OCI-LY3 (cell line): Measurements from ENCODE around the gene SLC4A5.

Experiments
- H2AFZ ChIP-seq: fragments of 200-600, 300-600 bp; shearing (Covaris generic); 2 replicates; pipeline ENCODE4 v1.6.0; 2014; ENCODE audit warnings: antibody characterized with exemption, low read depth, low read length
- H3K27ac ChIP-seq: fragments of 200-600, 300-600 bp; sonication (generic); 2 replicates; pipeline ENCODE4 v1.5.1; 2014; ENCODE audit warnings: mild to moderate bottlenecking, low read length, moderate library complexity, mixed read lengths
- H3K27me3 ChIP-seq: fragments of 200-600, 300-600 bp; sonication (generic); 2 replicates; pipeline ENCODE4 v1.6.1; 2014; ENCODE audit warnings: low read depth, low read length, mixed read lengths
- H3K36me3 ChIP-seq: fragments of 200-600, 300-600 bp; sonication (generic); replicated peaks from 2 replicates; pipeline ENCODE3; 2014; ENCODE audit warnings: low read depth, low read length, mixed read lengths
- H3K4me1 ChIP-seq: fragments of 300-600, 200-600 bp; sonication (generic); 2 replicates; pipeline ENCODE4 v1.6.1; 2014; ENCODE audit warnings: low read length, mixed read lengths
- H3K4me2 ChIP-seq: fragments of 200-600, 300-600 bp; sonication (generic); 2 replicates; pipeline ENCODE4 v1.6.1; 2014; ENCODE audit warnings: low read length, mixed read lengths
- H3K4me3 ChIP-seq: fragments of 300-600, 200-600 bp; sonication (generic); 2 replicates; pipeline ENCODE4 v1.5.1; 2014; ENCODE audit warnings: antibody characterized with exemption, mild to moderate bottlenecking, low read length, moderate library complexity
- H3K79me2 ChIP-seq: fragments of 300-600, 200-600 bp; shearing (Covaris generic); 2 replicates; pipeline ENCODE4 v1.6.1; 2014; ENCODE audit warnings: mild to moderate bottlenecking, low read length, mixed read lengths
- H3K9ac ChIP-seq: fragments of 300-600, 200-600 bp; shearing (Covaris generic); 2 replicates; pipeline ENCODE4 v1.6.0; 2014; ENCODE audit warnings: mild to moderate bottlenecking, low read length, moderate library complexity
- H3K9me3 ChIP-seq: fragments of 200-600, 300-600 bp; shearing (Covaris generic); 2 replicates; pipeline ENCODE4 v1.6.1; 2014; ENCODE audit warnings: low read length, mixed read lengths; ENCODE audit not compliant: insufficient read depth
- H4K20me1 ChIP-seq: fragments of 200-600, 300-600 bp; sonication (generic); 2 replicates; pipeline ENCODE4 v1.6.1; 2016; ENCODE audit warnings: low read length, mixed read lengths; ENCODE audit not compliant: insufficient read depth
- EZH2phosphoT487 ChIP-seq: fragments of 200-600 bp; shearing (Covaris generic); IDR thresholded peaks from 2 replicates; pipeline ENCODE4 v1.6.1; 2018; ENCODE audit warnings: antibody characterized with exemption, mixed run types, low read depth
- TF ChIP-seq, protein P1 (sequence below): fragments of 200-600, 300-600 bp; sonication (generic); IDR thresholded peaks from 2 replicates; pipeline ENCODE4 v1.5.1; 2014; ENCODE audit warnings: antibody characterized with exemption, low read length, low read depth

The SLC4A5 gene

DNA sequence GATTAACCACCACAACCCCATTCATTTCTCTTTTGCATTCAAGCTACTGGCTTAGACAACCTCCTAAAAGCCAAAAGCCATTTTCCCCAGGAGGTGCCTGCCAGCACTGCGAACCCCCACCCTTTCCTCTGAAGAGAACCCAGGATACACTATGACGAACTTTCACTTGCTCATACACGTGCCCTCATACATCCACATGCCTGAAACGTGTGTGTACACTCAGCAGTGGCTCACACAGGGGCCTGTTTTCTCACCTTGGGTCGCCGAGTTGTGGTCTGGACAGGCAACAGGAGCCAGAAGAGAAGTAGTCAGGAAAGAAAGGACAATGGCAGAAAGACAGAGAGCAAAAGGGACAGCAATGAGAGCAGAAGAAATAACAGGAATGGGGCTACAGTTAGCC lies 29.5 kb upstream of the SLC4A5 start:
- H3K79me2 ChIP-seq = no peaks in the 10 kb centered on the region
- no peak overlapping the region for H3K9ac ChIP-seq
- H3K36me3 ChIP-seq = peaks cover 15% of the 10 kb centered on the region
- 0 out of 2 replicates have a peak, but pooled peaks cover 3% of the 10 kb centered on the region for H4K20me1 ChIP-seq
- H3K27ac ChIP-seq = no peak overlapping the region
- TF ChIP-seq EZH2phosphoT487 = no peak
- H3K4me2 ChIP-seq = no peak overlapping the region
- no peaks in the 10 kb centered on the region for H3K9me3 ChIP-seq
- no peak overlapping the region for H2AFZ ChIP-seq
- no peak overlapping the region for H3K4me3 ChIP-seq
- no peaks in the 10 kb centered on the region for H3K4me1 ChIP-seq
- H3K27me3 ChIP-seq = no peaks in the 10 kb centered on the region

DNA sequence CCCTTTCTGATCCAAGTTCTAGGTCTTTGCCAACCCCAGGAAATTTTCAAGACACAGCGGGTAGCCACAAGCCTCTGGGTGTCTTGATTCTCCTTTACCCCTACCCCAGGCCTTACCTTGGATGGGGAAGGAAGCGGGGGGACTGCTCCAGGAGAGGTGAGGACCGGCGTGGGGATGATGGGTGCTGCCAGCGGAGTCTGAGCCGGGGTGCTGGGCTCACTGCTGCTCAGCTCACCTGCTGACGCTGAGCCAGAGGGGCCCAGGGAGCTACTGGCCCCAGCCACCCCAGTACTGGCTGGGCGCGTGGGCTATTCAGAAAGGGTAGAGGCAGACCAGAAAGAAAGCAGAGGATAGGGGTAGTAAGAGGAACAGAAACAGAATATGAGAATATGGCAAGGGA lies 28.2 kb upstream of the SLC4A5 start:
- Histone ChIP-seq H3K36me3 (peaks cover 21% of the 10 kb centered on the region), H3K4me2 (no peak overlapping the region), H4K20me1 (0 out of 2 replicates have a peak, but pooled peaks cover 3% of the 10 kb centered on the region), H3K79me2 (no peaks in the 10 kb centered on the region), H2AFZ (no peak overlapping the region), H3K9me3 (no peaks in the 10 kb centered on the region), H3K4me1 (no peaks in the 10 kb centered on the region), H3K9ac (no peak overlapping the region), H3K27me3 (no peaks in the 10 kb centered on the region), H3K4me3 (no peak overlapping the region), H3K27ac (no peak overlapping the region)
- TF ChIP-seq, protein P1, sequence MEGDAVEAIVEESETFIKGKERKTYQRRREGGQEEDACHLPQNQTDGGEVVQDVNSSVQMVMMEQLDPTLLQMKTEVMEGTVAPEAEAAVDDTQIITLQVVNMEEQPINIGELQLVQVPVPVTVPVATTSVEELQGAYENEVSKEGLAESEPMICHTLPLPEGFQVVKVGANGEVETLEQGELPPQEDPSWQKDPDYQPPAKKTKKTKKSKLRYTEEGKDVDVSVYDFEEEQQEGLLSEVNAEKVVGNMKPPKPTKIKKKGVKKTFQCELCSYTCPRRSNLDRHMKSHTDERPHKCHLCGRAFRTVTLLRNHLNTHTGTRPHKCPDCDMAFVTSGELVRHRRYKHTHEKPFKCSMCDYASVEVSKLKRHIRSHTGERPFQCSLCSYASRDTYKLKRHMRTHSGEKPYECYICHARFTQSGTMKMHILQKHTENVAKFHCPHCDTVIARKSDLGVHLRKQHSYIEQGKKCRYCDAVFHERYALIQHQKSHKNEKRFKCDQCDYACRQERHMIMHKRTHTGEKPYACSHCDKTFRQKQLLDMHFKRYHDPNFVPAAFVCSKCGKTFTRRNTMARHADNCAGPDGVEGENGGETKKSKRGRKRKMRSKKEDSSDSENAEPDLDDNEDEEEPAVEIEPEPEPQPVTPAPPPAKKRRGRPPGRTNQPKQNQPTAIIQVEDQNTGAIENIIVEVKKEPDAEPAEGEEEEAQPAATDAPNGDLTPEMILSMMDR = no peak
- no peak for TF ChIP-seq EZH2phosphoT487

DNA sequence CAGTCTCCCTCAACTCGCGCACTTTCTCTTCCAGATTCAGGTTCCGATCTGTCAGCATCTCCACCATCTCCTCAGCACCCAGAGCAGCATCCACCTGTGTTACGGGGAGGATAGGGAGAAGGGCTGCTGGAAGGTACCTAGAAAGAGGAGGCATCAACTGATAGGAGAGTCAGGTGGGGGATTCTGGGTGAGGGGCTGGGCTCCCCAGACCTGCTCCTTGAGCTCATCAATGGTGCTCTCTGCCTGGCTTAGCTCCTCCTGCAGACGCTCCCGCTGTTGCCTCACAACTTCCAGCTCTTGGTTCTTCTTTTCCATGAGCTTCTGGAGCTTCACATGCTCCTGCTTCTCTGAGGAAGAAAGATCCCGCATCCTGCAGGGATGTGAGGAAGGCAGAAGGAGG lies 26.8 kb upstream of the SLC4A5 start:
- H3K9me3 ChIP-seq = no peaks in the 10 kb centered on the region
- peaks cover 23% of the 10 kb centered on the region for H3K36me3 ChIP-seq
- H3K9ac ChIP-seq = no peak overlapping the region
- TF ChIP-seq, protein P1 = no peak
- TF ChIP-seq EZH2phosphoT487 = no peak
- no peak overlapping the region for H3K4me3 ChIP-seq
- no peak overlapping the region for H2AFZ ChIP-seq
- H3K79me2 ChIP-seq = no peaks in the 10 kb centered on the region
- no peaks in the 10 kb centered on the region for H3K4me1 ChIP-seq
- H4K20me1 ChIP-seq = 0 out of 2 replicates have a peak, but pooled peaks cover 3% of the 10 kb centered on the region
- H3K4me2 ChIP-seq = no peak overlapping the region
- no peaks in the 10 kb centered on the region for H3K27me3 ChIP-seq
- no peak overlapping the region for H3K27ac ChIP-seq

DNA sequence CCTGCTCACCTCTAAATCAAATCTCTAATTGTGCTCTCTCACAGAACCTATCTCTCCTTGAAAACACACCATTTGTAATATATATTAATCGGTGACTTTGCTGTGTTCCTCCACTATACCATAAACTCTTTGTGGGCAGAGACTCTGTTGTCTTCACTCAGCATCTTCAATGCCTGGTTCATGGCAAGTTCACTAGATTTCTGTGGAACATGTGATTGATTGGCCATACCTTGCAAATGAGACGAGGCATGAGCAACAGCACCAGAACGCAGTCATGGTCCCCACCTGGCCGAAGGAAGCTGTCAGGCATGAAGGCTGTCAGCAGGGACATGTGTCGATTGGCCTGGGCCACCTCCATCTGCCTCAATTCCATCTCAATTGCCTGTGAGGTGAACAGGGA lies 25.3 kb upstream of the SLC4A5 start:
- TF ChIP-seq, protein P1 = no peak
- TF ChIP-seq EZH2phosphoT487 = no peak
- no peaks in the 10 kb centered on the region for H3K27me3 ChIP-seq
- no peak overlapping the region for H2AFZ ChIP-seq
- no peaks in the 10 kb centered on the region for H3K79me2 ChIP-seq
- H3K27ac ChIP-seq = no peak overlapping the region
- H3K4me1 ChIP-seq = no peaks in the 10 kb centered on the region
- H3K9ac ChIP-seq = no peak overlapping the region
- no peak overlapping the region for H3K4me3 ChIP-seq
- 0 out of 2 replicates have a peak, but pooled peaks cover 3% of the 10 kb centered on the region for H4K20me1 ChIP-seq
- no peak overlapping the region for H3K4me2 ChIP-seq
- no peaks in the 10 kb centered on the region for H3K9me3 ChIP-seq
- H3K36me3 ChIP-seq = peaks cover 29% of the 10 kb centered on the region
